ENCODE data around the gene ATP6AP2. TPM values are rescaled to one million over a fixed set of nuclear protein-coding genes. Genes with fewer than 3 reads are reported as not detected.

Gene ATP6AP2
- total and polyA plus RNA-seq, 2 of the 8 experiments (the other 6 are each of a cell fraction or from before 2014, with no cell fraction given) = 66.0 to 86.2 TPM

Small RNA genes within 50 kb of the gene (small RNA-seq; reads per million reads assigned to genes)
- gene RNU7-164P (ENCODE audit: insufficient read depth) = not detected

Other genes with a start within 250 kb of the ATP6AP2 start
- gene MPC1L, start 42.5 kb downstream of the ATP6AP2 start, total RNA-seq (2021; fragmentation: NEBNext Ultra II Directional; extraction: Animal tissue kit (Norgen Biotek cat#: 25700)) = not detected in 2 replicates
- not detected in 2 replicates for gene MPC1L, start 42.5 kb downstream of the ATP6AP2 start, polyA plus RNA-seq (2011; rRNA removed)
- gene CXorf38, start 66.6 kb downstream of the ATP6AP2 start, total RNA-seq (2021; fragmentation: NEBNext Ultra II Directional; extraction: Animal tissue kit (Norgen Biotek cat#: 25700)) = 6.4 and 7.2 TPM in 2 replicates
- gene CXorf38, start 66.6 kb downstream of the ATP6AP2 start, polyA plus RNA-seq (2011; rRNA removed) = 3.6 and 3.7 TPM in 2 replicates
- 117 and 122 TPM in 2 replicates for gene MED14, start 154.6 kb downstream of the ATP6AP2 start, total RNA-seq (2021; fragmentation: NEBNext Ultra II Directional; extraction: Animal tissue kit (Norgen Biotek cat#: 25700))
- 73.0 and 79.7 TPM in 2 replicates for gene MED14, start 154.6 kb downstream of the ATP6AP2 start, polyA plus RNA-seq (2011; rRNA removed)